Parathyroid adenoma (tissue), 2 donors: Measurements from ENCODE around the gene PPIF.

Experiments
- H2AFZ ChIP-seq: fragments of 300-600 bp; sonication (generic); one replicate; pipeline ENCODE4 v1.7.0; 2017; ENCODE audit warnings: antibody characterized with exemption, mild to moderate bottlenecking
- H3K27ac ChIP-seq: fragments of 300-600 bp; sonication (generic); one replicate; pipeline ENCODE4 v1.7.0; 2017
- H3K27me3 ChIP-seq: fragments of 300-600 bp; sonication (generic); one replicate; pipeline ENCODE4 v1.7.0; 2017; ENCODE audit warnings: low read length; ENCODE audit not compliant: control insufficient read depth, insufficient read depth
- H3K36me3 ChIP-seq: fragments of 300-600 bp; sonication (generic); one replicate; pipeline ENCODE4 v1.7.0; 2017; ENCODE audit warnings: low read length; ENCODE audit not compliant: control insufficient read depth, insufficient read depth
- H3K4me1 ChIP-seq: fragments of 300-600 bp; sonication (generic); one replicate; pipeline ENCODE4 v1.7.0; 2017; ENCODE audit warnings: control low read depth
- H3K4me2 ChIP-seq: fragments of 300-600 bp; sonication (generic); one replicate; pipeline ENCODE4 v1.7.0; 2017; ENCODE audit warnings: low read length
- H3K4me3 ChIP-seq: fragments of 300-600 bp; sonication (generic); one replicate; pipeline ENCODE4 v1.7.0; 2017; ENCODE audit warnings: low read depth, low read length
- H3K79me2 ChIP-seq: fragments of 300-600 bp; sonication (generic); one replicate; pipeline ENCODE4 v1.7.0; 2017; ENCODE audit warnings: control low read depth
- H3K9ac ChIP-seq: fragments of 300-600 bp; sonication (generic); one replicate; pipeline ENCODE4 v1.7.0; 2017; ENCODE audit warnings: mild to moderate bottlenecking
- H3K9me3 ChIP-seq: fragments of 300-600 bp; sonication (generic); one replicate; pipeline ENCODE4 v1.7.0; 2017; ENCODE audit warnings: low read length; ENCODE audit not compliant: control insufficient read depth
- TF ChIP-seq, protein P1 (sequence below): fragments of 300-600 bp; sonication (generic); IDR thresholded peaks from one replicate; pipeline ENCODE4 v1.7.0; 2017; ENCODE audit warnings: antibody characterized with exemption, mild to moderate bottlenecking
- donor health status: primary hyperparathyroidism.

Gene PPIF

DNA sequence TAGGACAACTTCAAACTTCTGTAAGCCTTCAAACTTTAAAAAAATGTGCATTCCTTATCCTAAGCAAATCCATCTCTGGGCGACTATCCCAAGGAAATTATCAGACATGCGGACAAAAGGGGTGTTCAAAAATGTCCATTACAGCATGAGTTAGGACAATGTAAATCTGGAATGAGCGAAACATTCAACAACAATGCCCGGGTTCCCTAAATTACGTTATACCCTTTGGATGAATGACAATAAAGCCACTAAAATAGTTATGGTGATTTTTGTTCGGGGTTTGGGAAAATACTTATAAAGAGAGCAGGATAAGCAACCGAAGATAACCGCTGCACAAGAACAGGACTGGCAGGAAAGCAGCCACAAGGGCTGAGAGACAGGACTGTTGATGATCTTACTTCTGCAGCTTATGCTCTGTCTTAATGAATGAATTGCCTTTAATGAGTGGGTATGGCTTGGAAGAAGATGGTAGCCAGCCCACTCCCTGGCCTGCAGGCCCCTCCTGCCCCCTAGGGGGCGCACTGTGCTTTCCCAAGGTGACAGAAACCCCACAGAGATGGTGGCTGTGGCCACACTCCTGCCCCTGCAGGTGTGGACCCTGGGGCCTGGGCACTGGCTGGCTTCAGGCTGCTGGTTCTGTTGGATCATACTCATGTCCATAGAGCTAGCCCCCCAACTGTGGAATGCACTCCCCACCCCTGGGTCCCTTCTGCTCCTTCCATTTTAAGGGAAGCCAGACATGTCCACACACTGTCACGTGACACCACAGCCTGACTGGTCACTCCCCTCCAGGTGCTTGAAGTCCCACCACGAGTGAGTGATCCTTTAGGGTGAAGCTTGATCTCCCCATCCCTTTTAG lies 53.1 kb downstream of the PPIF start:
- H3K4me1 ChIP-seq = peaks cover 32% of the 10 kb centered on the region
- no peak overlapping the region for H3K4me2 ChIP-seq
- no peaks in the 10 kb centered on the region for H3K9me3 ChIP-seq
- H3K9ac ChIP-seq = no peak overlapping the region
- H3K27ac ChIP-seq = peak overlapping the region; percentile 87
- no peaks in the 10 kb centered on the region for H3K27me3 ChIP-seq
- H3K36me3 ChIP-seq = no peaks in the 10 kb centered on the region
- H2AFZ ChIP-seq = no peak overlapping the region
- TF ChIP-seq, protein P1, sequence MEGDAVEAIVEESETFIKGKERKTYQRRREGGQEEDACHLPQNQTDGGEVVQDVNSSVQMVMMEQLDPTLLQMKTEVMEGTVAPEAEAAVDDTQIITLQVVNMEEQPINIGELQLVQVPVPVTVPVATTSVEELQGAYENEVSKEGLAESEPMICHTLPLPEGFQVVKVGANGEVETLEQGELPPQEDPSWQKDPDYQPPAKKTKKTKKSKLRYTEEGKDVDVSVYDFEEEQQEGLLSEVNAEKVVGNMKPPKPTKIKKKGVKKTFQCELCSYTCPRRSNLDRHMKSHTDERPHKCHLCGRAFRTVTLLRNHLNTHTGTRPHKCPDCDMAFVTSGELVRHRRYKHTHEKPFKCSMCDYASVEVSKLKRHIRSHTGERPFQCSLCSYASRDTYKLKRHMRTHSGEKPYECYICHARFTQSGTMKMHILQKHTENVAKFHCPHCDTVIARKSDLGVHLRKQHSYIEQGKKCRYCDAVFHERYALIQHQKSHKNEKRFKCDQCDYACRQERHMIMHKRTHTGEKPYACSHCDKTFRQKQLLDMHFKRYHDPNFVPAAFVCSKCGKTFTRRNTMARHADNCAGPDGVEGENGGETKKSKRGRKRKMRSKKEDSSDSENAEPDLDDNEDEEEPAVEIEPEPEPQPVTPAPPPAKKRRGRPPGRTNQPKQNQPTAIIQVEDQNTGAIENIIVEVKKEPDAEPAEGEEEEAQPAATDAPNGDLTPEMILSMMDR = peak; percentile 55
- peaks cover 3% of the 10 kb centered on the region for H3K79me2 ChIP-seq
- H3K4me3 ChIP-seq = no peak overlapping the region

DNA sequence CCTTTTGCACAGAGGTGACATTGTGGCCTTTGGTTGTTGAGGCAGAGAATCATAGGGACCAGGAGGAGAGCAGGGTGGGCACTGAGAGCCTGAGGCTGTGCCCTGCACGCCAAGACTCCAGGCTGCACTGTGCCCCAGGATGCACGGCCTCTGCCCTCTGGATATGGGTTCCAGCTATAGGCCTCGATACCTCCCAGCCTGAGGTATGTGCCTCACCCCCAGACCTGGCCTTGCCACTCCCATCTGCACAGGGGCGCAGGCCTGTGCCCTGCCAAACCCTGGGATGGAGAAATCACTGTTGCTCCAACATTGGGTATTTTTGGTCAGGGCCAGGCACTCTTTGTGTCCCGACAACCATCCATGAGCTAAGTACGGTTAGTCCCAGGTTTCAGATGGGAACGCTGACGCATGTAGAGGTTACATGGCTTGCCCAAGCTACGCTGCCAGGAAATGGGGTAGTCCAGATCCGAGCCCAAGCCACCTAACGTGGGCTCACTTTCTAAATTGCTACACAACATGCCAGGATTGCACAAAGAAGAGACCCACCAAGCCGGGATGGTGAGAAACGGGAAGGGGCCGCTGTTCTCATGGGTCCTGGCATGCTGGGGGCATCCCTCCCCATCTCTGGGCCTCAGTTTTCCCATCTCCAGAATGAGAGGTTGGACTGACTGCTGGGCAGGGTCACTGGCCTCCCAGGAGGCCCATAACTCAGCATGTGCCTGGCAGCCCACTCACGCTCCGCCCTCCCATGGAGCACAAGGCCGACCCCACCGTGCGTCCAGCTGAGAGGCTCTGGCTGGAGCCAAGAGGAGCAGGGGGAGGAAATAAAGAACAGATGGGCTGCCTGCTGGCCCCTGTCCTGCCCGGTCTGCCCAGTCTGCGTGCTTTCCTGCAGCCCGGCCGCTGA lies 54.0 kb downstream of the PPIF start:
- Histone ChIP-seq H3K9ac (no peak overlapping the region), H3K36me3 (no peaks in the 10 kb centered on the region), H3K4me1 (peaks cover 41% of the 10 kb centered on the region), H3K9me3 (no peaks in the 10 kb centered on the region), H3K4me3 (no peak overlapping the region), H3K27ac (peak overlapping the region; percentile 12), H3K27me3 (no peaks in the 10 kb centered on the region), H3K4me2 (no peak overlapping the region), H3K79me2 (peaks cover 3% of the 10 kb centered on the region), H2AFZ (no peak overlapping the region)
- TF ChIP-seq, protein P1 = no peak

DNA sequence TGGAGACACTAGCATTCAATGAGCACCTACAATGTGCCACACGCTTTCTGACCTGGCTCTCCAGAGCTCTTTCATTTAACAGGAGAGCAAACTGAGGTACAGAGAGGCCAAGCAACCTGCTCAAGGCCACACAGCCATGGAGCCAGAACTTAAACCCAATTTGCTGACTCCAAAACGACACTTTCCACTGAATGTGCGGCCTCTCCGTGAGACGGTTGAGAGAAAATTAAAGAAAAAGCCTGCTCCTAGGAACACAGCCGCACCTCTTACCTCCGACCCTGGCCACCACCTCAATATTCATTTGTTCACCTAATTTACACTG lies 55.3 kb downstream of the PPIF start:
- H3K9ac ChIP-seq = no peak overlapping the region

DNA sequence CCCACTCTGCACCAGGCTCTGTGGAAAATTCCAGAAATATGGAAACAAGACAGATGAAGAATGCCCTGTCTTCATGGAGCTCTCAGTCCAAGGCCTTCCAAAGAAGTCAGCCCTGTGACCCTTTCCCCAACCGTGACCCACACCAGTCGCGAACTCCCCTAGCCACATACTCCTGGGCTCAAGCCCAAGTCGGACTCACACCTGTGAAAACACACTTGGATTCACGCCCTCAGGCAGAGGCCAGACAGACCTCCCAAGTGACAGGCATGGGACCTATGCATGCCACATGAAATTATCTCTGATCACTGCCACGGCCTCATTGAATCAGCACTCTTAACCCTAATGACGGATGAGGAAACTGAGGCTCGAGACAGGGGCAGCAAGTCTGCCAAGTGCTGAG lies 55.7 kb downstream of the PPIF start:
- TF ChIP-seq, protein P1 = no peak
- H3K9ac ChIP-seq = no peak overlapping the region
- no peak overlapping the region for H3K4me3 ChIP-seq
- H2AFZ ChIP-seq = no peak overlapping the region
- H3K27ac ChIP-seq = no peak overlapping the region
- H3K4me1 ChIP-seq = peaks cover 47% of the 10 kb centered on the region
- no peak overlapping the region for H3K4me2 ChIP-seq
- H3K79me2 ChIP-seq = peaks cover 3% of the 10 kb centered on the region
- H3K36me3 ChIP-seq = no peaks in the 10 kb centered on the region
- no peaks in the 10 kb centered on the region for H3K27me3 ChIP-seq
- no peaks in the 10 kb centered on the region for H3K9me3 ChIP-seq

More for the DNA sequence above, 55.3 kb downstream of the PPIF start:
- no peak overlapping the region for H3K4me2 ChIP-seq
- H3K4me1 ChIP-seq = peaks cover 47% of the 10 kb centered on the region
- H3K27ac ChIP-seq = no peak overlapping the region
- TF ChIP-seq, protein P1 = no peak
- no peak overlapping the region for H2AFZ ChIP-seq
- H3K79me2 ChIP-seq = peaks cover 3% of the 10 kb centered on the region
- H3K36me3 ChIP-seq = no peaks in the 10 kb centered on the region
- H3K9me3 ChIP-seq = no peaks in the 10 kb centered on the region
- no peak overlapping the region for H3K4me3 ChIP-seq
- no peaks in the 10 kb centered on the region for H3K27me3 ChIP-seq
